ENCODE results near the gene TMEM214.

DNA sequence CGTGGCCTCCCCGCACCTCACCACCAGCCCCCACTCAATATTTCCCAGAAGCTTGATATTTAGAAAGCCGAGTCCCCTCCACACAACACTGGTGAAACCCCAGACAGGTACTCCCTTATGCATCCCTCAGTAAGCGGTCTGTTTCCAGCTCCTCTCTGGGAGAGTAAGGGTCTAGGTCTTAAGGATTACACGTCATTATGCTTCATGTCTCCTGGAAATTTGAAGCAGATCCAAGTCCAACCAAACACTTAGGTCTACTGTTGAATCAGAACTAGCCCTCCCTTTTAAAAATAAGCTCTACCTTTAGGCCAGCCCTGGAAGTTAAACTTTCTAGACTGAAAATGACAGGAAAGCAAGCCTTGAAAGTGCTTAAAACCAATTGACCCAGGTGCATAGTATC, 40.2 kb downstream of the TMEM214 start:
- TF ChIP-seq, protein P1, sequence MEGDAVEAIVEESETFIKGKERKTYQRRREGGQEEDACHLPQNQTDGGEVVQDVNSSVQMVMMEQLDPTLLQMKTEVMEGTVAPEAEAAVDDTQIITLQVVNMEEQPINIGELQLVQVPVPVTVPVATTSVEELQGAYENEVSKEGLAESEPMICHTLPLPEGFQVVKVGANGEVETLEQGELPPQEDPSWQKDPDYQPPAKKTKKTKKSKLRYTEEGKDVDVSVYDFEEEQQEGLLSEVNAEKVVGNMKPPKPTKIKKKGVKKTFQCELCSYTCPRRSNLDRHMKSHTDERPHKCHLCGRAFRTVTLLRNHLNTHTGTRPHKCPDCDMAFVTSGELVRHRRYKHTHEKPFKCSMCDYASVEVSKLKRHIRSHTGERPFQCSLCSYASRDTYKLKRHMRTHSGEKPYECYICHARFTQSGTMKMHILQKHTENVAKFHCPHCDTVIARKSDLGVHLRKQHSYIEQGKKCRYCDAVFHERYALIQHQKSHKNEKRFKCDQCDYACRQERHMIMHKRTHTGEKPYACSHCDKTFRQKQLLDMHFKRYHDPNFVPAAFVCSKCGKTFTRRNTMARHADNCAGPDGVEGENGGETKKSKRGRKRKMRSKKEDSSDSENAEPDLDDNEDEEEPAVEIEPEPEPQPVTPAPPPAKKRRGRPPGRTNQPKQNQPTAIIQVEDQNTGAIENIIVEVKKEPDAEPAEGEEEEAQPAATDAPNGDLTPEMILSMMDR (conservative IDR thresholded peaks at IDR 0.05; ENCODE audit: low read length) = no peak
- TF ChIP-seq EZH2phosphoT487 (IDR thresholded peaks at IDR 0.05; ENCODE audit: borderline replicate concordance) = no peak
